Astrocyte of the cerebellum (primary cell): ENCODE data around the gene MOCS2.

Source experiments
- DNase-seq: peaks from one replicate; pipeline ENCODE4 v3.0.0-alpha.2; 2011; ENCODE audit warnings: low read depth
- H3K4me3 ChIP-seq: 2 replicates; pipeline ENCODE4 v1.5.1; 2011; ENCODE audit warnings: mild to moderate bottlenecking, low read depth, low read length, moderate library complexity
- CTCF ChIP-seq: IDR thresholded peaks from 2 replicates; pipeline ENCODE4 v1.5.1; 2012; ENCODE audit warnings: low read length, low read depth, moderate library complexity, mild to moderate bottlenecking; ENCODE audit errors: missing control alignments
- in situ Hi-C: cut with HindIII; loops from 2 replicates; pipeline ENCODE4 v1.10.0; 2017; ENCODE audit warnings: low sequenced_read_pairs

MOCS2 gene

GRCh38 chr5:53089481-53089991, 20.0 kb downstream of the MOCS2 start:
- no peak for TF ChIP-seq CTCF
- in situ Hi-C loops = no loop called here
- H3K4me3 ChIP-seq = no peak overlapping the region
- no peak for DNase-seq

GRCh38 chr5:53087621-53088121, 21.9 kb downstream of the MOCS2 start:
- no peak for DNase-seq
- in situ Hi-C loops = no loop called here
- no peak for TF ChIP-seq CTCF
- H3K4me3 ChIP-seq = no peak overlapping the region

- H3K4me3 ChIP-seq = no peak overlapping the region
- TF ChIP-seq CTCF = no peak
- in situ Hi-C loops = no loop called here
- DNase-seq = no peak
These were observed 22.4 kb downstream of the MOCS2 start for GRCh38 chr5:53087171-53087570.

- no peak for TF ChIP-seq CTCF
- in situ Hi-C loops = no loop called here
- no peak overlapping the region for H3K4me3 ChIP-seq
- DNase-seq = no peak
These were observed 24.9 kb downstream of the MOCS2 start for GRCh38 chr5:53084546-53085255.

GRCh38 chr5:53083927-53084326, 25.6 kb downstream of the MOCS2 start:
- in situ Hi-C loops = no loop called here
- no peak for TF ChIP-seq CTCF

GRCh38 chr5:53080271-53080670, 29.3 kb downstream of the MOCS2 start:
- DNase-seq = no peak
- in situ Hi-C loops = no loop called here
- no peak overlapping the region for H3K4me3 ChIP-seq
- no peak for TF ChIP-seq CTCF

More at GRCh38 chr5:53083927-53084326, 25.6 kb downstream of the MOCS2 start:
- DNase-seq = no peak
- H3K4me3 ChIP-seq = no peak overlapping the region
